ENCODE data around the gene TSPAN8. TPM values are rescaled to one million over a fixed set of nuclear protein-coding genes. Genes with fewer than 3 reads are reported as not detected.

TSPAN8 gene
- 0.84 TPM in 1 of 2 replicates, not detected in the other for total RNA-seq (2014; rRNA removed; shearing (Covaris generic); ENCODE audit: low replicate concordance)

DNA sequence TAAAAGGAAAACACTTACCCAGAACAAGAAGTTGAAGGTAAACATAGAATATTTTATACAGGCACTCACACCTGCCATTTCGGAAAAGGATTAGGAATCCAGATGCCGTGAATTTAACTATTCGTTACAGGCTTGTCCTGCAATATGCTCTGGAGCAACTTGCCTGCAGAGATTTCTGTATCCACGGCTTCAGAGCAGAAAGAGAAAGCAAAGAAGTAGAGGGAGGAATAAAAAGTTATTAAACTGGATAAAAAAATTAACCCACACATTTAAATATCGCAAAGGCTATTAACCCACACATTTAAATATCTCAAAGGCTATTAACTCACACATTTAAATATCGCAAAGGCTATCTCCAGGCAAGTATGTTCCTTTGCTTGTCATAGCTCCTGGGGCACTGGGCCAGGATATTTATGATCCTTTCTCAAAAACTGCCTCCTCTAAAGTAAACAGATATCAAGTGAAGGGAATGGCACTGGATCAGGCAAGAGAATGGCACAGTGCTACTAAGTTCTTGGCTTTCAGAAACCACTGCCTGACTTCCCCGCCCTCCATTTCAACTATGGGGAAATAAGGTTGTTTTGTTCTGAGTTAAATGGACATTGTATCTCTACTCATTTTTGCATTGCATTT is at the start of gene TSPAN8:
TSS of gene TSPAN8 (minus strand) at position 399 of the 633 bp plus-strand sequence. CDS start at position 78, 321 bp downstream.
- in situ Hi-C loops (cut with HindIII; ENCODE audit: low pct_unique_long_range_greater_than_20kb, low sequenced_read_pairs) = no loop called here
- DNase-seq (ENCODE audit: low read depth) = no peak

DNA sequence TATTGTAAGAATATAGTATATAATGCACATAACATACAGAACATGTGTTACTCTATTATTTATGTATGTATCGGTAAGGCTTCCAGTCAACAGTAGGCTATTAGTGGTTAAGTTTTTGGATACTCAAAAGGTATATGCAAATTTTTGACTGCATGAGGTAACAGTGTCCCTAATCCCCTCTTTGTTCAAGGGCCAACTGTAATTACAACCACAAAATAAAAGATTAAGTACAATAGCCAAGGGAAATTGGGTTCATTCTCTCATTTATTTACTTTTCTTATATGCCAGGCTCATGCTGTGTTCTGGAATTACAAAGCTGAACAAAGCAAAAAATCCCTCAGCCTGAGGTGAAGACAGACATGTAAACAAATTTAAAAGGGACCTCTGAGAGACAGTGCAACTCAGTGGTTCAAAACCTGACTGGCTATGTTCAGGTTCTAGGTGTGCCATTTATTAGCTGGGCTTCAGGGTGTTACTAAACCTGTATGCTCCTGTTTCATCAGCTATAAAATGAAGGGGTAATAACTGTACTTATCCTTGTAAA is 43.4 kb upstream of the TSPAN8 start:
- no peak for DNase-seq (ENCODE audit: low read depth)
- in situ Hi-C loops (cut with HindIII; ENCODE audit: low pct_unique_long_range_greater_than_20kb, low sequenced_read_pairs) = no loop called here

DNA sequence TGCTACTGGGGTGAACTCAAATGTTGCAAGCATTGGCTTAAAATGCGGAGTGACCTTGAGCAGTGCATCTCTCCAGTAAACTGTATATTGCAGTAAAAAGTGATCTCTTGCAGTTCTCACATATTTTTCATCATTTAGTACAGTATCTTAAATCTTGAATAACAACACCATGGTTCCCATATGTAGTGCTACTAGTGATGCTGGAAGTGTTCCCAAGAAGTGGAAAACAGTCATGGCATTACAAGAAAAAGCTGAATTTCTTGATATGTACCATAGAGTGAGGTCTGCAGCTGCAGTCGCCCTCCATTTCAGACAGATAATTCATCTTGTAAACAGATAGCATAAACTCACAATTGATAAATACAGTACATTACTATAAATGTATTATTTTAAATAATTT is 42.9 kb upstream of the TSPAN8 start:
- no peak for DNase-seq (ENCODE audit: low read depth)
- in situ Hi-C loops (cut with HindIII; ENCODE audit: low pct_unique_long_range_greater_than_20kb, low sequenced_read_pairs) = no loop called here

DNA sequence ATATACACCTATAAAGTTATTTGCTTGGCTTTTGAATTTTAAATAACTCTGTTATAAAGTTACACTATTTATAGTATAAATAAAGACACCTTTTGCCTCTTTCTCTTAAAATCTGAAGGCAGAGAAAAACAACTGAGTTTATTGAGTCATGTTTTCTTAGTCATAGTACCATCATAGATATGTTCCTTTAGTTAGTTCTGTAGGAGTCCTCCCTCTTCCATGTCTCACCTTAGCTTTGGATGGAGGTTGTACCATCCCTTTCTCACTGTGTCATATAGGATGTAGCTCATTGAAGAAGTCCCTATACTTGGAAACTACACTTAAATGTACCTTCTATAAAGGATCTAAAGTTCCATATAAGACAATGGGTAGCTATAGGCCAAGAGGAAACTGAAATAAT is 39.7 kb upstream of the TSPAN8 start:
- in situ Hi-C loops (cut with HindIII; ENCODE audit: low pct_unique_long_range_greater_than_20kb, low sequenced_read_pairs) = no loop called here

DNA sequence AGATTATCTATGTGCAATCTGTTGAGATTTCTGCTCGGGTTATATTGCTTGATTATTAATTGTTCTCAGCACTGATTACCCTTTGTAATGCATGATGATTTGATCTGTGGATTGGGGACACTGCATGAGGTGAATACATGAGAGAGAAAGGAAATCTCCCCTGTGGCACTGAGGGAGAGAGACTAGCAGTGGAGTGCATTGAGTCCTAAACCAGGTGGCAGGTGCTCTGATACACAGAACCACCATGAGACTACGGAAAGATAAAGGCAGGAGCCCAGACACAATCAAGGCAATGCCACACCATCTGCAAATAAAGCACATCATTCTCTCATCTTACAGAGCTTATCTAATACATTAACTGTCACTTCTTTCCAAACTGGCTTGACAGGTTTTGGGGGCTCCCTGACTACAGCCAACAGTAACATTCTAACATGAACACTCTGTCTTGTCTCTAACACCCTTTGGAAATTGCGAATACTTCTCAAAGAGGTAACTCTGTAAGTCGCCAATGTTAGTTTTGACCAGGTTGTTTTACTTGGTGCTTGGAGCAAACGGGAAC is 37.6 kb upstream of the TSPAN8 start:
- in situ Hi-C loops (cut with HindIII; ENCODE audit: low pct_unique_long_range_greater_than_20kb, low sequenced_read_pairs) = no loop called here
- DNase-seq (ENCODE audit: low read depth) = no peak

More for the DNA sequence above, 39.7 kb upstream of the TSPAN8 start:
- no peak for DNase-seq (ENCODE audit: low read depth)

DNA sequence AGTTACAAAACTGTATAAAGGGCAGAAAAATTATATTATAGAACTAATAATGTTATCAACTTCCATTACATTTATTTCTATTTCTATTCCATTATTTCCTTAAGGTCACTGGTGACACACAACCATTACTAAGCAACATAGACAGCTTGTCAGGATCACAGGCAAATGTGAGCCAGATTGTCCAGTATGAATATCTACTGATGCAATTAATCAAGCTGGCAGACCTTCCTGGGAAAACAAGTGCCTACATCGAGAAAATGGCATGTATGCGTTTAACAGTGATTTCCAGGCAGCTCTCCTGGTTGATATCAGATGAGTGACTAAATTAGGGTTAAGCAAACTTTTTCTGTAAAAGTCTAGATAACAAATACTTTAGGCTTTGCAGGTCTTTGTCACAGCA is 36.9 kb upstream of the TSPAN8 start:
- in situ Hi-C loops (cut with HindIII; ENCODE audit: low pct_unique_long_range_greater_than_20kb, low sequenced_read_pairs) = no loop called here
- DNase-seq (ENCODE audit: low read depth) = no peak

DNA sequence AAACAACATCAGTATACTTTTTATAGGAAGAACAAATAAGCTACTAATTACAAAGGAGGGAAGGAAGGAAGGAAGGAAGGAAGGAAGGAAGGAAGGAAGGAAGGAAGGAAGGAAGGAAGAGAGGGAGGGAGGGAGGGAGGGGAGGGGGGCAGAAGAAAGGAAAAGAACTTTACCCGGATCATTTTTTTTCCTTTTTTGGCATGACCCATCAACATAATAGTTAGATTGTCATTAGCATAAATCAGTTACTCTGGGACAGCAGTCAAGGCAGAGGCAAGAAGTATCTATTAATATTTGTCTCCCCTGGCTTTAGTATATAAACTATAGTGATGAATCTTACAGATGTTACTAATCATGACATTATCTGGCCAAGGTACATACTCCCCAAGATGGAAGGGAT is 35.2 kb upstream of the TSPAN8 start:
- no peak for DNase-seq (ENCODE audit: low read depth)
- in situ Hi-C loops (cut with HindIII; ENCODE audit: low pct_unique_long_range_greater_than_20kb, low sequenced_read_pairs) = no loop called here

DNA sequence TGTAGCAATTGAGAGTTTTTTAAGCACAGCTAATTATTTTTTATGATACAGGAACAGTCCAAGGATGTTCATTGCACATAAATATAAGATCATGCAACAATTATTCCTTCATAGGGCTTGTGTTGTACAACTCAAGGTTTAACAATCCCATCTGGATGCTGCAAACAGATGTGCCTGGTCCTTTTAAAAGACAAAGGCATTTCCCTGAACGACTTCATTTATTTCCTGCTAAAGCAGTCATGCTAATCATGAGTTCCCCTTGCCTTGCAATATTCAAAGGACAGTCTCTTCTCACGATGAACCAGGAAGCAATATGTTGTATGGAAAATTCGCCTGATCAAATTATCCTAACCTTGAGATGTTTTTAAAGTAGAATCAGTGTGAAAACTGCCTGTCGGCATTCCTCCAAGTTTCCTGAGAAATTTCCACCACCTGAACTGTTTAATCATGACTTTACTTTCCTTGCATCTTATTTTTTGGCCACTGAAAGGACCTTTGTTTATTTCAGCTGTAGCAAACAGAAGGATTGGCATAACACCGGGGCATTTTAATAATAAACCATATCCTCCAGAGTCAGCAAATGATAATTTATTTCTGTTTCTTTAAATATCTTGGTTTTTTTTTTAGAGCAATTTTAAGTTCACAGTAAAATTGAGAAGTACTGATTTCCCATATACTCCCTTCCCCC is 33.9 kb upstream of the TSPAN8 start:
- no peak for DNase-seq (ENCODE audit: low read depth)
- in situ Hi-C loops (cut with HindIII; ENCODE audit: low pct_unique_long_range_greater_than_20kb, low sequenced_read_pairs) = no loop called here

DNA sequence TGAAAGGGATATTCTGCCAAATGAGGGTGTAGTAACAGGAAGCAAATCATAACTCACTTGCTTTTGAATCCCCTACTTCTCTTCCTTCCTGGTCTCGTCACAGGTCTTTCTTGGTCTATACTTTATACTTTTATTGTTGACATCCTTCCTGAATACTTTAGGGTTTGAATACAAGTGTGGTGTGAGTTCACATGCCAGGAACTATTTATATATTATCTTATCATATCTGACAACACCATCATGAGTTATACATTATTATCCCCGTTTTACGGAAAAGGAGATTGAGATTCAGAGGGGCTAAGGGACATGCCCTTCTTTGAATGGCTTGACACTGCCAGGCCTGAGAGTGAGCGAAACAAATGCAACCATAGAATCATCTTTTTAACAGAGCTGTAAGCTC is 33.0 kb upstream of the TSPAN8 start:
- no peak for DNase-seq (ENCODE audit: low read depth)
- in situ Hi-C loops (cut with HindIII; ENCODE audit: low pct_unique_long_range_greater_than_20kb, low sequenced_read_pairs) = no loop called here

DNA sequence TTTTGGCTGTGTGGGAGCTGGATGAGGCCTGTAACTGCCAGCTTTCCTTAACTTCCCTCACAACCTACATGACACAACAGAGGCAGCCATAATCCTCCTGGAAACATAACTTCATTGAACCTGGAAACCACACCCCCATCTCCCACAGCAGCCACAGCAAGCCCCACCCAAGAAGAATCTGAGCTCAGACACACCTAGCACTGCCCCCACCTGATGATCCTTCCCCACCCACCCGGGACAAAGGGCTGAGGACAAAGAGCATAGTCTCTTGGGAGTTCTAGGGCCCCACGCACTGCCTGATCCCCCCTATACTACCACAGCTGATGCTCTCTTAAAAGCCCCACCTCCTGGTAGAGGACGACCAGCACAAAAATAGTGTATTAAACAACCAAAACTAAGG is 29.6 kb upstream of the TSPAN8 start:
- in situ Hi-C loops (cut with HindIII; ENCODE audit: low pct_unique_long_range_greater_than_20kb, low sequenced_read_pairs) = no loop called here
- DNase-seq (ENCODE audit: low read depth) = no peak

DNA sequence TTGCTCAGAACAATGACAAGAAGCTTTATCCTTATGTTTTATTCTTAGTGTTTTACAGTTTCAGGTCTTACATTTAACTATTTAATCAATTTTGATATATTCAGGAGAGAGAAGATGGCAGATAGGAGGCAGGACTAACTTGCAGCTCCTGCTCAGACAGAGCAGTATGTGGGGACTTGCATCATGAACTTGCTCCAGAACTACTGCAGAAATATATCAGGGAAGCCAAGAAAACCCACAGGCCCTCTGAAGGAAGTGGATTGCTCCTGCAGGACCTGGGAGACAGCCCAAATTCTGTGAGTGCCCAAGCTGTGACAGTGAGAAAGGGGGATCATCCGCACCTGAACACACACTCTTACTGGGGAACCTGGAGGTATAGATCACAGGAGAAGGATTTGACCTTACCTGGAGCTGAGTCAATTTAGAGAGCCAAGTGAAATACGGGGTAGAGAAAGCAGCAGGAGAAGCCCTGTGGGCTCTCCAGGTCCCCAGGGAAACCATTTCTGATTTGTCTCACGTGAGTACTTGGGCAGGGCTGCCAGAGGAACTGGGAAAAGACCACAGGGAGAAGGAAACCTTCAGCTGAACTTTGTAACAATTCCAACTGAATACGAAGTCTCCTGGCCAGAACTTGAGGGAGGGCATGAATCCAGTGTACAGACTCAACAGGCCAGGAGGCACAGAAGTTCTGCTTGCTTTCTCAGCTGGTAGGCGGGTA is 28.9 kb upstream of the TSPAN8 start:
- DNase-seq (ENCODE audit: low read depth) = no peak
- in situ Hi-C loops (cut with HindIII; ENCODE audit: low pct_unique_long_range_greater_than_20kb, low sequenced_read_pairs) = no loop called here

DNA sequence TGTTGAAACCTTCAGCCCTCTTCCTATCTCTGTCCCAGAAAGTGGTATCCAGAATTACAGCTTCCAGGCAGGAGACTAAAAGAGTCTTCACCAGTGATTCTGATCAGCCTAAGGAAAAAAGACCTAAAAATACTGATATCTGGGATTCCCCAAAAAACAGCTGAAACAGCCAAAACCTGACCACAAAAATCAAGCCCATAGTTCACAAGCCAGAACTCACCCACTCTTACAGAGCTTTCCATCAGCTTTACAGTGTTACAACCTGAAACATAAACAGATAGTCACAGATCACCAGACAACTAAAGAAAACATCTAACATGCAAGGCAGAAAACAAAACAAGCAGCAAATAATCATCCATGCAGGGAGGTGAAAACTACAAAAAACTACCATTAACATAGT is 26.0 kb upstream of the TSPAN8 start:
- DNase-seq (ENCODE audit: low read depth) = no peak
- in situ Hi-C loops (cut with HindIII; ENCODE audit: low pct_unique_long_range_greater_than_20kb, low sequenced_read_pairs) = no loop called here

DNA sequence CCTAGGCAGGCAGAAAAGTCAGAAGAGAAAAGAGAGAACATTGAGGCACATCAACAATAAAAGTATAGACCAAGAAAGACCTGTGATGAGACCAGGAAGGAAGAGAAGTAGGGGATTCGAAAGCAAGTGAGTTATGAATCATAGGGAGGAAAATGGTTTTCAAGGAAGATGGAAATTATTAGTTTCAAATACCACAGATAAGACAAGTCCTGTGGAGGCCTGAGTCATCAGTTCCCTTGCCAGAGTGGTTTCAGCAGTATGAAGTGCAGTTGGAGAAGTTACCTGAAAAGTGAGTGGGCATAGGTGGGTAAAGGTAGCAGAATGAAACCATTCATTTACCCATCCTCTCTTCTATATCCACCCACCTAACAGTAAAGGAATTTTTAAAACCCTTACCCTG is 25.2 kb upstream of the TSPAN8 start:
- DNase-seq (ENCODE audit: low read depth) = no peak
- in situ Hi-C loops (cut with HindIII; ENCODE audit: low pct_unique_long_range_greater_than_20kb, low sequenced_read_pairs) = no loop called here

DNA sequence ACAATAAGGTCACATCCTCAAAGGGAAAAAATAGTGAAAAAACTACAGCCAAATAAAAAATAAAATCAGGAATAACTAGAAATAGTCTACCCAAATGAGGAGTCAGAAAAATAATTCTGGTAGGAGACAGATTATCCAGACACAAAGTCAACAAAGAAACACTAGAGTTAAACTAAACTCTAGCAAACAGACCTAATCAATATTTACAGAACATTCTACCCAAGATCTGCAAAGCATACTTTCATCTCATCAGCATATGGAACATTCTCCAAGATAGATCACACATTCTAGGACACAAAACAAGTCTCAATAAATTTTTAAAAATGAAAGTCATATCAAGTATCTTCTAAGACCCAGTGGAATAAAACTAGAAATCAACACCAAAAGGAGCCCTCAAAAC is 20.4 kb upstream of the TSPAN8 start:
- no peak for DNase-seq (ENCODE audit: low read depth)
- in situ Hi-C loops (cut with HindIII; ENCODE audit: low pct_unique_long_range_greater_than_20kb, low sequenced_read_pairs) = no loop called here

DNA sequence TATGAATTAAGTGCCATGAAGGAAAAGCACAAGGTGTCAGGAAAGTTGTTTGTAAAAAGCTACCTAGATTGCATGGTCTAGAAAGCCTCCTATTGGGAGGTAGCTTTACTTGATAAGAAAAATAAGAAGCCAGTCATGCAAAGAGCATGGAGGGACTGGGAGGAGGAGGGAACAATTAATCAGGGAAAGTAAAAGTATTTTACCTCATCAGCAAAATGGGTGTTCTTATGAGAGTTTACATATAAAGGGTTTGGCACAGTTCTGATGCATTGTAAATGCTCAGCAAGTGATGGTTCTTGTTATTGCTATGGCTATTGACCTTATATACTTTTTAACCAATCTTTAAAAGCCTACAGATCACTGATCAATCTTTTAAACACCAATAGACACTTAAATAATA is 17.0 kb upstream of the TSPAN8 start:
- no peak for DNase-seq (ENCODE audit: low read depth)
- in situ Hi-C loops (cut with HindIII; ENCODE audit: low pct_unique_long_range_greater_than_20kb, low sequenced_read_pairs) = no loop called here

DNA sequence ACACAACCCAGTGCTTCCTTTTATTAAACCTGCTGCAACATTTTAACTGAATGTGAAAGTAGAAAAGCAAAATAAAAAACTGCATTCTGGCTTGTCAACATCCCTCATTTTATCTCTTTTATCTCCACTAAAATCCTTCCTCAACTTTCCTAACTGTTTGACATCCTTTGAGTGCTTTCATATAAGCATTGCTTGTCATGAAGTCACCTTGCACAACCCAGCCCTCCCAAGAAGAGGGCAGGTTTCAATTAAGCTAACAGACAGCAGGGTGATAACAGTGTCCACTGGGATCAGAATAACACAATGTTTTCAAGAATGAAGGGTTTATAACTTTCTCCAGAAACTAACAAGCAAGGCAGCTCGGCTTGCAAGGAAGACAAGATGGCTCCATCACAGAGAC is 16.3 kb upstream of the TSPAN8 start:
- in situ Hi-C loops (cut with HindIII; ENCODE audit: low pct_unique_long_range_greater_than_20kb, low sequenced_read_pairs) = no loop called here
- no peak for DNase-seq (ENCODE audit: low read depth)

DNA sequence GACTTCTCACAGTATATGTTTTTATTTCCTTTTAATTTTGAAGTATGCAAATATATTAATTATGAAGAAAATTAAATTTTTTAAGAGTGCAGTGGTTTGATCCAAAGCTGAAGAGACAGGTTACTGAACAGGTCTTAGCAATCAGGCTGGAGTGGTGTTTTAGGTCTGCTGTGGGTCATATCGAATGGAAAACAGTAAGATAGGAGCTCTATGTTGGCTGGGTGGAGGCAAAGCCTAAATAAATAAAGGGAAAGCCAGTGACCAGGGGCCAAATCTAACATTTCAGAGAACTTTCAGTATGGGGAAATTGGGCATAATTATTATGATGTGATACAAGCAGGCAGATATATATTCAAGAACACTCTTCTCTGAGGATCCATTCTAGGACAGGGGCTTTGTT is 12.7 kb upstream of the TSPAN8 start:
- no peak for DNase-seq (ENCODE audit: low read depth)
- in situ Hi-C loops (cut with HindIII; ENCODE audit: low pct_unique_long_range_greater_than_20kb, low sequenced_read_pairs) = no loop called here

DNA sequence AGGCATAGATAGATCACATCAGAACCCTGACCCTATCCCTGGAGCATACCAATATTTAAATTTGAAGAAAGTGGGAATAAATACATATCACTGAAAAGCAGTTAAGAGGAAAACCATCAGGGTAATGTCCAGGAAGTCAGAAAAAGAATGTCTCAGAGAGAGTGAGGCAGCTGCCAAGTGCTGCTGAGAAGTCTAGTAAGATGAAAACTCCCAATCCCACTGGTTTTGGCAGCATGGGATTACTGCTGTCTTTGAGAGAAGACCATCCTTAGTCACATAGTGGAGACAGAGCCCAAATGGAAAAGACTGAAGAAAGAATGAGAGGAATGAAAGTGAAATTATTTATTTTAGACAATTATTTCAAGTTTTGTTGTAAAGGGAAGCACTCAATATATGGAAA is 11.5 kb upstream of the TSPAN8 start:
- no peak for DNase-seq (ENCODE audit: low read depth)
- in situ Hi-C loops (cut with HindIII; ENCODE audit: low pct_unique_long_range_greater_than_20kb, low sequenced_read_pairs) = no loop called here
